GM20000 (cell line): Measurements from ENCODE around the gene AQP12A.

Experiments
- DNase-seq: peaks from one replicate; pipeline ENCODE4 v3.0.0; 2012; ENCODE audit warnings: low spot score
- CTCF ChIP-seq: IDR thresholded peaks from 2 replicates; pipeline ENCODE4 v1.5.1; 2012; ENCODE audit warnings: mild to moderate bottlenecking, control low read depth; ENCODE audit errors: extremely low read depth, missing control alignments

Gene AQP12A

GRCh38 chr2:240712121-240712520 is 20.5 kb downstream of the AQP12A start:
- TF ChIP-seq CTCF = no peak
- no peak for DNase-seq

GRCh38 chr2:240713071-240713927 is 21.6 kb downstream of the AQP12A start:
- no peak for DNase-seq

GRCh38 chr2:240713928-240714746 is 22.5 kb downstream of the AQP12A start:
- no peak for DNase-seq
- no peak for TF ChIP-seq CTCF

More at GRCh38 chr2:240713071-240713927, 21.6 kb downstream of the AQP12A start:
- TF ChIP-seq CTCF = no peak

- no peak for TF ChIP-seq CTCF
- DNase-seq = no peak
These were observed 23.4 kb downstream of the AQP12A start for GRCh38 chr2:240714747-240715725.

GRCh38 chr2:240716130-240716798 is 24.6 kb downstream of the AQP12A start:
- no peak for DNase-seq
- TF ChIP-seq CTCF = no peak

GRCh38 chr2:240717181-240717641 is 25.5 kb downstream of the AQP12A start:
- no peak for DNase-seq
- no peak for TF ChIP-seq CTCF
